Esophagus squamous epithelium (tissue), 5 donors: ENCODE measurements around the gene CAPN2. TPM values are rescaled to one million over a fixed set of nuclear protein-coding genes. Genes with fewer than 3 reads are reported as not detected.

Experiments
- DNase-seq: peaks from one replicate; lab custom pipeline; 2025; lab: John Stamatoyannopoulos, UW
- H3K27ac ChIP-seq, 4 donors: fragments of 200-600 bp; sonication (generic); one replicate each; pipeline ENCODE4 v1.5.1; 2016 to 2019; ENCODE audit warnings: mild to moderate bottlenecking in 1 of 4
- H3K27me3 ChIP-seq, 4 donors: fragments of 200-600 bp; sonication (generic); 1 replicate in 3 of 4; 2 replicates in 1 of 4; pipeline versions ENCODE4 v1.5.1 to v1.6.0; 2017 to 2021; ENCODE audit warnings: antibody characterized with exemption in 1 of 4
- H3K36me3 ChIP-seq, 3 donors: fragments of 200-600 bp; sonication (generic); one replicate each; pipeline ENCODE4 v1.5.1; 2016 to 2019
- H3K4me1 ChIP-seq, 3 donors: fragments of 200-600 bp; sonication (generic); one replicate each; pipeline ENCODE4 v1.5.1; 2017 to 2019
- H3K4me3 ChIP-seq, 4 donors: fragments of 200-600 bp; sonication (generic); 1 replicate in 3 of 4; 2 replicates in 1 of 4; pipeline ENCODE4 v1.5.1; 2016 to 2019; ENCODE audit warnings: mild to moderate bottlenecking in 2 of 4, moderate library complexity in 1 of 4
- H3K9me3 ChIP-seq, 3 donors: fragments of 200-600 bp; sonication (generic); one replicate each; pipeline ENCODE4 v1.5.1; 2016 to 2019
- POLR2A ChIP-seq, 4 donors: fragments of 450-650 bp; IDR thresholded peaks; one replicate each; pipeline ENCODE4 v1.6.1; 2017; ENCODE audit warnings: antibody characterized with exemption in 4 of 4, mild to moderate bottlenecking in 4 of 4, moderate library complexity in 3 of 4
- WGBS, 2 donors: methylation state at CpG; one replicate each; pipeline ENCODE4 v1.1.5; 2018; 5-methylcytosine and 5-hydroxymethylcytosine counted together
- intact Hi-C: fragments of 100-400 bp; cut with DNase I; formaldehyde crosslinking; loops from one replicate; pipeline ENCODE4 v1.15.0; 2022
- total RNA-seq, 4 donors: library from RNA; depleted of rRNA; stranded (reverse); fragments of >200 nt; gene quantifications; one replicate each; pipeline ENCODE4 v1.1.0, GENCODE V29; 2016
- TF ChIP-seq, protein P1 (sequence below), 6 experiments: fragments of 450-650 bp in 4 of 6; fragments of 200-600 bp in 2 of 6; sonication (generic) in 2 of 6; IDR thresholded peaks; one replicate each; pipeline ENCODE4 v1.5.1; 2016 to 2019; ENCODE audit warnings: antibody characterized with exemption in 6 of 6, mild to moderate bottlenecking in 4 of 6, moderate library complexity in 4 of 6
- donor health status: DM: yes; HTN: yes; CAD: no.

The CAPN2 gene
- total RNA-seq, 4 donors from 2014 or later = 145 to 234 (median 177) TPM

DNA sequence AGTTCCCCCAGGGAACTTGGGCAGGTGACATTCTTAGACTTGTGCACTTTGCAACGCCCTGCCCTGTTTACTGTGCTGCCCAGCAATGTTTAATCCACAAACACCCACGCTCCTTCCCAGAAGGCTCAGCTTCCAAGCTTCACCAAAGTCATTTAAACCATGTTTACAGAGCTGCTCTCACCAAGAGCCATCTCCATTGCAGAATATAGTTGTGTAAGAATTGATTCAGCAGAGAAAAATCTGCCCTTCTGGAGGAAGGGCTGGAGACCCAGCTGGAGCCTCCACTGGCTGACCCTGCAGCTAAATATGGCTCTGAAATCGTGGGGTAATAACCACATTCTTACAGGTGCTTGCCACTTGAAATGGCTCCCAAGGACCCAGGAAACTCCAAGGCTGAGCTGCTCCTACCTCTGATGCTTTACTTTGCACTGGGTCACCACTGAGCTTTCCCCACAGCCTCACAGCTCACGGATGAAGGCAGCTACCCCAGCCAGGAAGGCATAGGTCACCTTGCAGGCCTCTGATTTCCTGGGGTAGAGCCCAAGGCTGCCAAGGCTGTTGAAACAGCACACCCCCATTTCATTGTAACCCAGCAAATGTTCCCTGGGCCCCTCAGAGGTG, 8.7 kb downstream of the CAPN2 start:
- intact Hi-C loops = no loop called here
- DNase-seq = no peak
- H3K27ac ChIP-seq = peak overlapping the region; percentile 52 to 89 (median 72)
- no peaks in the 10 kb centered on the region for H3K9me3 ChIP-seq
- peaks cover 15 to 96% (median 19%) of the 10 kb centered on the region in 3 donors for H3K36me3 ChIP-seq
- H3K4me1 ChIP-seq = peaks cover 28 to 88% (median 44%) of the 10 kb centered on the region in 3 donors
- no peaks in the 10 kb centered on the region for H3K27me3 ChIP-seq
- no peak overlapping the region for H3K4me3 ChIP-seq
- no peak for TF ChIP-seq POLR2A (IDR thresholded peaks at IDR 0.05)
- TF ChIP-seq, protein P1, sequence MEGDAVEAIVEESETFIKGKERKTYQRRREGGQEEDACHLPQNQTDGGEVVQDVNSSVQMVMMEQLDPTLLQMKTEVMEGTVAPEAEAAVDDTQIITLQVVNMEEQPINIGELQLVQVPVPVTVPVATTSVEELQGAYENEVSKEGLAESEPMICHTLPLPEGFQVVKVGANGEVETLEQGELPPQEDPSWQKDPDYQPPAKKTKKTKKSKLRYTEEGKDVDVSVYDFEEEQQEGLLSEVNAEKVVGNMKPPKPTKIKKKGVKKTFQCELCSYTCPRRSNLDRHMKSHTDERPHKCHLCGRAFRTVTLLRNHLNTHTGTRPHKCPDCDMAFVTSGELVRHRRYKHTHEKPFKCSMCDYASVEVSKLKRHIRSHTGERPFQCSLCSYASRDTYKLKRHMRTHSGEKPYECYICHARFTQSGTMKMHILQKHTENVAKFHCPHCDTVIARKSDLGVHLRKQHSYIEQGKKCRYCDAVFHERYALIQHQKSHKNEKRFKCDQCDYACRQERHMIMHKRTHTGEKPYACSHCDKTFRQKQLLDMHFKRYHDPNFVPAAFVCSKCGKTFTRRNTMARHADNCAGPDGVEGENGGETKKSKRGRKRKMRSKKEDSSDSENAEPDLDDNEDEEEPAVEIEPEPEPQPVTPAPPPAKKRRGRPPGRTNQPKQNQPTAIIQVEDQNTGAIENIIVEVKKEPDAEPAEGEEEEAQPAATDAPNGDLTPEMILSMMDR (IDR thresholded peaks at IDR 0.05) = no peak
- WGBS, 2 donors = 33 to 46% methylated on average over 3 to 4 of the region's 4 CpGs

DNA sequence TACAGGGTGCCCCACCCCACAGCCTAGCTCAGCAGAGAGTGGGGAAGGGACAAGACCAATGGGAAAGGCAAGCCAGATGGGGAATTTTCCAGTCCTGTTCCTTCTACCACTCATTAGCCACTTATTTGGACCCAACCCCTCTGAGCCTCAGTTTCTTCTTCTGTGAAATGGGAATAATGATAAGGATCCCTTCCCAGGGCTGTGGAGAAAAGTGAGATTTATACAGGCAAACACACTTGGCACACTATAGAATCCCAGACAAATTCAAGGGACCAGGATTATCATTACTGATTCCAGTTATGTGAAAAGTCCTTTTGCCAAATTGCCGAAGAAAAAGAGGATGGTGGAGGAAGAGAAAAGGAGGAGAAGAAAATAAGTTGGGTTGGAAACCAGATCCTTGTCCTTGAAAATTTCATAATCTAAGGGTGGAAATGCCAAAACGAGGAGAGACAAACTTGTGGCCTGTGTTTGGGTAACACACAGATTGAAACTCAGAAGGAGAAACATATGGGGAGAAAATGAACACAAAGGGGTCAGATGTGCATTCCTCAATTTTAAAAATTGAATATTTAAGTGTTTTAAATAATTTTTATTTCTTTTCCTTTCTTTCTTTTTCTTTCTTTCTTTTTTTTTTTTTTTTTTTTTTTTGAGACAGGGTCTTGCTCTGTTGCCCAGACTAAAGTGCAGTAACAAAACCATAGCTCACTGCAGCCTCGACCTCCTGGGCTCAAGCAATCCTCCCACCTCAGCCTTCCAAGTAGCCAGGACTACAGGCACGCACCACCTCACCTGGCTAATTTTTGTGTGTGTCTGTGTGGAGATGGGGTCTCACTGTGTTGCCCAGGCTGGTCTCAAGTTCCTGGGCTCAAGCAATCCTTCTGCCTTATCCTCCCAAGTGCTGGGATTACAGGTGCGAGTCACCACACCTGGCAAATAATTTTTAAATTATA, 9.6 kb downstream of the CAPN2 start:
- no peak for DNase-seq
- peak overlapping the region; percentile 52 to 89 (median 72) for H3K27ac ChIP-seq
- WGBS, 2 donors = 79 to 84% methylated on average over 4 of the region's 5 CpGs
- H3K36me3 ChIP-seq = peaks cover 13 to 89% (median 19%) of the 10 kb centered on the region in 3 donors
- H3K4me1 ChIP-seq = peaks cover 29 to 88% (median 44%) of the 10 kb centered on the region in 3 donors
- H3K27me3 ChIP-seq = no peaks in the 10 kb centered on the region
- intact Hi-C loops = no loop called here
- no peak overlapping the region for H3K4me3 ChIP-seq
- H3K9me3 ChIP-seq = no peaks in the 10 kb centered on the region
- no peak for TF ChIP-seq POLR2A (IDR thresholded peaks at IDR 0.05)
- TF ChIP-seq, protein P1 (IDR thresholded peaks at IDR 0.05) = no peak

DNA sequence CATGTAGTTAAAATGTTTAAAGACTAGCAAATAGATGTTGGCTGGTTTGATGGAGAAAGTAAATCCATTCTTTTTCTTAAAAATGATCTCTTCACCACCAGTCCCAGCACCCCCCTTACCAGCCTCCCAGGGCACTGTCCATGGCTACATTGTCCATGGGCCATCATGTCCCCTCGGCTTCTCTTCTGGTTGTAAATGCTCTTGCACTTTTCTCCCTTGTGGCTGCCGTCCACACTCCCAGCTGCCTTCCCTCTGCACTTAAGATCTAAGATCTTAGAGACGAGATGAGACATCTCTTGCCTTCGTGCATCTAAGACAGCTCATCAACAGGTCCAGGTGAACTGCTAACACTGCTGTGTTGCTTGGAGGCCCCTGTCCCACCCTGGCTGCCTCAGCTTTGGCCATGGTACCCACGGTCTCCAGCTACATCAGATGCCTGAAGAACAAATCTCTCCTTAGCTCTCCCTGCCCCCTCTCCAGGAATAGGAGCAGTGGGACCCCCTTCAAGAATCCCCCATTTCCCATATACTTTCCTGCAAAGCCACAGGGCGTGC, 11.1 kb downstream of the CAPN2 start:
- DNase-seq = no peak
- Histone ChIP-seq H3K4me1 (peaks cover 39 to 85% (median 49%) of the 10 kb centered on the region in 3 donors), H3K9me3 (no peaks in the 10 kb centered on the region), H3K27me3 (no peaks in the 10 kb centered on the region), H3K27ac (peak overlapping the region in 2 of 4 donors; percentile 5 to 6), H3K36me3 (peaks cover 8 to 87% (median 12%) of the 10 kb centered on the region in 3 donors), H3K4me3 (no peak overlapping the region)
- 93 to 94% methylated on average over 5 to 6 of the region's 6 CpGs for WGBS, 2 donors
- intact Hi-C loops = no loop called here
- TF ChIP-seq POLR2A (IDR thresholded peaks at IDR 0.05) = no peak
- TF ChIP-seq, protein P1 (IDR thresholded peaks at IDR 0.05) = no peak

DNA sequence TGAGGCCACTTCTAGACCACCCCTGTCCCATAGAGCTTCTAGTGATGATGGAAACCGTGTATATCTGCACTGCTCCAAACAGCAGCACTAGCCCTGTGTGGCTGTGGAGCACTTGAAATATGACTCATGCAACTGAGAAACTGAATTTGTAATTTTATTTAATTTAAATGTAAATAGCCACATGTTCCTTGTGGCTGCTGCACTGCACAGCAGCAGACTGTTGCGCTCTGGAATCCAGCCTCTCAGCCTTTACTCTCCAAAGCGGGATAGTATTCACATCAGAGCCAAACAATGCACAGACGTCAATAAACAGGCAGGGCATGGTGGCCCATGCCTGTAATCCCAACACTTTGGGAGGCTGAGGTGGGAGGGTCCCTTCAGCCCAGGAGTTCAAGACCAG, 12.0 kb downstream of the CAPN2 start:
- no peak for DNase-seq
- no peak overlapping the region for H3K4me3 ChIP-seq
- 77 to 83% methylated on average over 3 to 4 of the region's 4 CpGs for WGBS, 2 donors
- no peaks in the 10 kb centered on the region for H3K27me3 ChIP-seq
- H3K36me3 ChIP-seq = peaks cover 8 to 87% (median 9%) of the 10 kb centered on the region in 3 donors
- H3K4me1 ChIP-seq = peaks cover 37 to 78% (median 48%) of the 10 kb centered on the region in 3 donors
- no peak overlapping the region for H3K27ac ChIP-seq
- no peak for TF ChIP-seq POLR2A (IDR thresholded peaks at IDR 0.05)
- intact Hi-C loops = no loop called here
- H3K9me3 ChIP-seq = no peaks in the 10 kb centered on the region

DNA sequence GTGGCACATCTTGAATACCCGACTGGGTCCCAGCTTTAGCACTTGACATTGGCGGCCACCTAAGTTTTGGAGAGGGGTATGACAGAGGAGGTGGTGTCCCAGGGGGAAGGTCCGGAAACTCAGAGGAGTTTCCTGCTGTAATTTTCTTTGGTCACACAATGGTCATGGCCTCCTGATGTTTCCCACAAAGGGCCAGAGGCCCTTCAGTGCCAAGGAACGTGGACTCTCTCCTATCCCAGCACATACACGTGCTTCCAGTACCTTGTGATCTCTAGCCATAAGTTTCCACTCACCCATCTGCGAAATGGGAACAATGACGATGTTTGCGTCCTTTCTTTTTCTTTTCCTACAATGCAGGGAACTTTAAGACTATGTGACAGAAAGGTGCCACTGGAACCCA, 13.2 kb downstream of the CAPN2 start:
- H3K4me3 ChIP-seq = no peak overlapping the region
- no peaks in the 10 kb centered on the region for H3K27me3 ChIP-seq
- DNase-seq = no peak
- H3K4me1 ChIP-seq = peaks cover 36 to 79% (median 43%) of the 10 kb centered on the region in 3 donors
- H3K27ac ChIP-seq = peak overlapping the region; percentile 59 to 90 (median 80)
- TF ChIP-seq, protein P1 (IDR thresholded peaks at IDR 0.05) = no peak
- no peak for TF ChIP-seq POLR2A (IDR thresholded peaks at IDR 0.05)
- H3K36me3 ChIP-seq = peaks cover 4 to 75% (median 9%) of the 10 kb centered on the region in 3 donors
- intact Hi-C loops = no loop called here
- H3K9me3 ChIP-seq = no peaks in the 10 kb centered on the region
- 65 to 81% methylated on average over 6 to 8 of the region's 8 CpGs for WGBS, 2 donors
